OCI-LY7 (cell line): ENCODE data around the gene SEPTIN11. TPM values are rescaled to one million over a fixed set of nuclear protein-coding genes. Genes with fewer than 3 reads are reported as not detected.

Experiments
- BruUV-seq: library from RNA; stranded (reverse); fragments of 400-500 nt; replicated peaks from 2 replicates; lab custom pipeline; 2021; lab: Mats Ljungman, UMichigan
- CTCF ChIA-PET: fragments of 300-600 bp; sonication (Branson Sonifier 250); formaldehyde crosslinking; loops from one replicate; lab custom pipeline; 2022; ENCODE audit warnings: antibody characterized with exemption; ENCODE audit not compliant: unreplicated experiment; lab: Charles Lee
- POLR2A ChIA-PET: fragments of 300-600 bp; sonication (Branson Sonifier 250); formaldehyde crosslinking; loops from one replicate; lab custom pipeline; 2022; ENCODE audit warnings: antibody characterized with exemption; lab: Charles Lee
- DNase-seq: peaks from one replicate; pipeline ENCODE4 v3.0.0-alpha.2; 2015; ENCODE audit warnings: low spot score
- H2AFZ ChIP-seq: fragments of 200-600 bp; sonication (generic), shearing (Covaris generic); 2 replicates; pipeline ENCODE4 v1.6.1; 2014; ENCODE audit warnings: mild to moderate bottlenecking, antibody characterized with exemption, low read length, moderate library complexity
- H3K27ac ChIP-seq: fragments of 200-600 bp; sonication (generic); 2 replicates; pipeline ENCODE4 v1.5.1; 2014; ENCODE audit warnings: mixed run types, low read depth, mild to moderate bottlenecking, moderate library complexity, low read length, inconsistent platforms; ENCODE audit not compliant: poor library complexity, severe bottlenecking
- H3K36me3 ChIP-seq: fragments of 200-600 bp; sonication (generic); 2 replicates; pipeline ENCODE4 v1.6.1; 2014; ENCODE audit warnings: mild to moderate bottlenecking, antibody characterized with exemption, low read length, moderate library complexity, mixed read lengths; ENCODE audit not compliant: insufficient read depth
- H3K4me1 ChIP-seq: fragments of 200-600 bp; sonication (generic); 2 replicates; pipeline ENCODE4 v1.5.1; 2014; ENCODE audit warnings: mild to moderate bottlenecking, low read length; ENCODE audit not compliant: insufficient read depth, poor library complexity, severe bottlenecking
- H3K4me2 ChIP-seq: fragments of 200-600 bp; sonication (generic); 2 replicates; pipeline ENCODE4 v1.6.1; 2014; ENCODE audit warnings: mild to moderate bottlenecking, low read length
- H3K4me3 ChIP-seq: fragments of 200-600 bp; sonication (generic); 2 replicates; pipeline ENCODE4 v1.5.1; 2014; ENCODE audit warnings: mild to moderate bottlenecking, low read depth, low read length; ENCODE audit not compliant: poor library complexity, severe bottlenecking
- H3K79me2 ChIP-seq: fragments of 200-600 bp; sonication (generic); 2 replicates; pipeline ENCODE4 v1.6.1; 2016; ENCODE audit warnings: low read depth, mild to moderate bottlenecking, low read length, moderate library complexity, mixed read lengths; ENCODE audit not compliant: insufficient read depth
- H3K9me2 ChIP-seq: fragments of 200-600 bp; sonication (generic); 2 replicates; pipeline ENCODE4 v1.6.1; 2016; ENCODE audit warnings: mild to moderate bottlenecking, low read length, mixed read lengths; ENCODE audit not compliant: insufficient read depth
- H3K9me3 ChIP-seq: fragments of 200-600 bp; sonication (generic); 2 replicates; pipeline ENCODE4 v1.6.1; 2014; ENCODE audit warnings: mild to moderate bottlenecking, mixed run types, low read length, mixed read lengths
- H4K20me1 ChIP-seq: fragments of 200-600 bp; sonication (generic); 2 replicates; pipeline ENCODE4 v1.6.1; 2014; ENCODE audit warnings: mild to moderate bottlenecking, antibody characterized with exemption, low read length, moderate library complexity, mixed read lengths; ENCODE audit not compliant: insufficient read depth
- CTCF ChIP-seq: fragments of 200-600 bp; sonication (generic); conservative IDR thresholded peaks from 2 replicates; pipeline ENCODE4 v1.5.1; 2014; ENCODE audit warnings: mild to moderate bottlenecking, antibody characterized with exemption, low read length, moderate library complexity, mixed read lengths
- EZH2phosphoT487 ChIP-seq: fragments of 200-600 bp; sonication (generic); IDR thresholded peaks from 2 replicates; pipeline ENCODE4 v1.6.1; 2018; ENCODE audit warnings: low read depth, borderline replicate concordance, mild to moderate bottlenecking, mixed run types, antibody characterized with exemption, low read length, moderate library complexity, mixed read lengths
- intact Hi-C: fragments of 100-400 bp; cut with micrococcal nuclease; formaldehyde crosslinking; loops from one replicate; pipeline ENCODE4 v1.10.0; 2022; ENCODE audit not compliant: unreplicated experiment
- total RNA-seq, 2 experiments: library from RNA; depleted of rRNA in 1 of 2; stranded (reverse); fragments of >200 nt in 1 of 2; shearing (Covaris generic) in 1 of 2; gene quantifications; 2 replicates each; pipeline ENCODE4 v1.2.3, GENCODE V29; 2014 to 2022

The SEPTIN11 gene
- total RNA-seq, 2 experiments from 2014 or later = 23.5 to 33.9 TPM

- no peak for DNase-seq
- Histone ChIP-seq H3K79me2 (no peaks in the 10 kb centered on the region), H3K4me2 (no peak overlapping the region), H3K9me3 (no peaks in the 10 kb centered on the region), H3K9me2 (no peaks in the 10 kb centered on the region), H3K4me1 (no peaks in the 10 kb centered on the region), H3K27ac (no peak overlapping the region), H3K4me3 (no peak overlapping the region), H4K20me1 (no peaks in the 10 kb centered on the region), H2AFZ (no peak overlapping the region), H3K36me3 (no peaks in the 10 kb centered on the region)
- POLR2A ChIA-PET = interaction anchor here (0.8 kb wide), 1 partner anchor 1412 kb away, joined by 3 read pairs; no protein-coding TSS in a partner anchor
- BruUV-seq = no TSS peak
- CTCF ChIA-PET = interaction anchor here (0.6 kb wide), 1 partner anchor 701 kb away, joined by 3 read pairs; no protein-coding TSS in a partner anchor
- intact Hi-C loops = no loop called here
- TF ChIP-seq CTCF = no peak
- TF ChIP-seq EZH2phosphoT487 = no peak
Observed at GRCh38 chr4:76969941-76970529, 20.5 kb downstream of the SEPTIN11 start.

GRCh38 chr4:76972306-76972705 lies 22.8 kb downstream of the SEPTIN11 start:
- Histone ChIP-seq H2AFZ (no peak overlapping the region), H3K27ac (no peak overlapping the region), H3K4me1 (no peaks in the 10 kb centered on the region), H3K4me2 (no peak overlapping the region), H3K9me3 (no peaks in the 10 kb centered on the region), H3K36me3 (no peaks in the 10 kb centered on the region), H3K4me3 (no peak overlapping the region), H3K79me2 (no peaks in the 10 kb centered on the region), H4K20me1 (no peaks in the 10 kb centered on the region), H3K9me2 (no peaks in the 10 kb centered on the region)
- POLR2A ChIA-PET = interaction anchor here (0.8 to 1.4 kb wide), 2 partner anchors 15 to 16 kb away, joined by 3 to 4 read pairs; no protein-coding TSS in a partner anchor
- intact Hi-C loops = no loop called here
- no peak for DNase-seq
- CTCF ChIA-PET = no interaction called here
- no TSS peak for BruUV-seq
- TF ChIP-seq CTCF = no peak
- no peak for TF ChIP-seq EZH2phosphoT487

- no peak for DNase-seq
- TF ChIP-seq CTCF (no peak), EZH2phosphoT487 (no peak)
Observed at GRCh38 chr4:76974150-76974549, 24.6 kb downstream of the SEPTIN11 start.

More at GRCh38 chr4:76974150-76974549, 24.6 kb downstream of the SEPTIN11 start:
- CTCF ChIA-PET = no interaction called here
- intact Hi-C loops = no loop called here
- Histone ChIP-seq H4K20me1 (no peaks in the 10 kb centered on the region), H3K4me2 (no peak overlapping the region), H3K4me1 (no peaks in the 10 kb centered on the region), H3K4me3 (no peak overlapping the region), H2AFZ (no peak overlapping the region), H3K9me2 (no peaks in the 10 kb centered on the region), H3K79me2 (no peaks in the 10 kb centered on the region), H3K36me3 (no peaks in the 10 kb centered on the region), H3K27ac (no peak overlapping the region), H3K9me3 (no peaks in the 10 kb centered on the region)
- POLR2A ChIA-PET = no interaction called here
- no TSS peak for BruUV-seq
